Loucy (cell line): Measurements from ENCODE around the gene CLTCL1.

Experiments used
- H2AFZ ChIP-seq: fragments of 200-600 bp; sonication (generic); 2 replicates; pipeline ENCODE4 v1.6.0; 2016; ENCODE audit warnings: antibody characterized with exemption, mild to moderate bottlenecking, low read length, moderate library complexity
- H3F3A ChIP-seq: fragments of 200-600 bp; 2 replicates; pipeline ENCODE4 v1.6.0; 2016; ENCODE audit warnings: antibody characterized with exemption, low read depth, mild to moderate bottlenecking
- H3K27me3 ChIP-seq: fragments of 200-600 bp; sonication (generic); 2 replicates; pipeline ENCODE4 v1.6.1; 2014; ENCODE audit warnings: low read length, mild to moderate bottlenecking; ENCODE audit not compliant: insufficient read depth, poor library complexity, severe bottlenecking
- H3K36me3 ChIP-seq: fragments of 200-600 bp; sonication (generic); 2 replicates; pipeline ENCODE4 v1.6.1; 2016; ENCODE audit warnings: low read length; ENCODE audit not compliant: insufficient read depth
- H3K4me1 ChIP-seq: fragments of 200-600 bp; sonication (generic); 2 replicates; pipeline ENCODE4 v1.5.1; 2014; ENCODE audit warnings: low read length, mild to moderate bottlenecking; ENCODE audit not compliant: insufficient read depth, poor library complexity, severe bottlenecking
- H3K4me2 ChIP-seq: fragments of 200-600 bp; sonication (generic); 2 replicates; pipeline ENCODE4 v1.6.0; 2014; ENCODE audit warnings: antibody characterized with exemption, low read length, low read depth, mild to moderate bottlenecking; ENCODE audit not compliant: poor library complexity, severe bottlenecking
- H3K4me3 ChIP-seq: fragments of 200-600 bp; sonication (generic); 2 replicates; pipeline ENCODE4 v1.5.1; 2014; ENCODE audit warnings: low read length, mild to moderate bottlenecking, mixed read lengths; ENCODE audit not compliant: poor library complexity, severe bottlenecking
- H3K79me2 ChIP-seq: fragments of 200-600 bp; sonication (generic); 2 replicates; pipeline ENCODE4 v1.6.1; 2014; ENCODE audit warnings: low read length; ENCODE audit not compliant: insufficient read depth
- H3K9ac ChIP-seq: fragments of 200-600 bp; sonication (generic); 2 replicates; pipeline ENCODE4 v1.6.0; 2014; ENCODE audit warnings: mild to moderate bottlenecking, low read depth, low read length, moderate library complexity; ENCODE audit not compliant: poor library complexity, severe bottlenecking
- H3K9me2 ChIP-seq: fragments of 200-600 bp; sonication (generic); replicated peaks from 2 replicates; pipeline ENCODE4 v1.6.1; 2016; ENCODE audit warnings: low read depth, low read length, mixed read lengths
- H3K9me3 ChIP-seq: fragments of 200-600 bp; sonication (generic); 2 replicates; pipeline ENCODE4 v1.6.1; 2014; ENCODE audit warnings: mild to moderate bottlenecking, antibody characterized with exemption, low read length, low read depth; ENCODE audit not compliant: insufficient read depth
- H4K20me1 ChIP-seq: fragments of 200-600 bp; sonication (generic); 2 replicates; pipeline ENCODE4 v1.6.0; 2014; ENCODE audit warnings: antibody characterized with exemption, low read length, mild to moderate bottlenecking; ENCODE audit not compliant: insufficient read depth, poor library complexity, severe bottlenecking
- CTCF ChIP-seq: fragments of 200-600 bp; sonication (generic); conservative IDR thresholded peaks from 2 replicates; pipeline ENCODE4 v1.5.1; 2014; ENCODE audit warnings: mild to moderate bottlenecking, antibody characterized with exemption, low read length
- EZH2phosphoT487 ChIP-seq: fragments of 200-600 bp; IDR thresholded peaks from 2 replicates; pipeline ENCODE4 v1.6.1; 2018; ENCODE audit warnings: antibody characterized with exemption, mild to moderate bottlenecking, moderate library complexity, borderline replicate concordance

Gene CLTCL1

GRCh38 chr22:19131685-19132015 lies 159.9 kb downstream of the CLTCL1 start:
- no peaks in the 10 kb centered on the region for H3K4me1 ChIP-seq
- H3K9me3 ChIP-seq, result no peaks in the 10 kb centered on the region
- H3K4me3 ChIP-seq, result no peak overlapping the region
- peaks cover 6% of the 10 kb centered on the region; the same call in 1 of the 2 replicates for H3K36me3 ChIP-seq
- H3F3A ChIP-seq, result no peaks in the 10 kb centered on the region
- no peaks in the 10 kb centered on the region for H3K79me2 ChIP-seq
- no peak overlapping the region for H3K4me2 ChIP-seq
- TF ChIP-seq CTCF, result no peak
- TF ChIP-seq EZH2phosphoT487, result no peak
- no peak overlapping the region for H2AFZ ChIP-seq
- H3K9me2 ChIP-seq, result no peaks in the 10 kb centered on the region
- no peaks in the 10 kb centered on the region for H3K27me3 ChIP-seq
- H4K20me1 ChIP-seq, result no peaks in the 10 kb centered on the region
- no peak overlapping the region for H3K9ac ChIP-seq

GRCh38 chr22:19130959-19131684 lies 160.4 kb downstream of the CLTCL1 start, which contains the start of gene TSSK2:
TSS of gene TSSK2 (plus strand) at chr22:19131308. CDS start at chr22:19131400, 92 bp downstream.
- Histone ChIP-seq H3K4me2 (no peak within 1 kb of the TSS), H3K36me3 (peaks cover 6% of the 10 kb centered on the region; the same call in 1 of the 2 replicates), H3K4me3 (no peak within 1 kb of the TSS), H4K20me1 (no peaks in the 10 kb centered on the region), H3K9ac (no peak within 1 kb of the TSS), H3K4me1 (no peaks in the 10 kb centered on the region), H3K27me3 (no peaks in the 10 kb centered on the region), H3K79me2 (no peaks in the 10 kb centered on the region), H3K9me3 (no peaks in the 10 kb centered on the region), H2AFZ (no peak within 1 kb of the TSS), H3F3A (no peaks in the 10 kb centered on the region), H3K9me2 (no peaks in the 10 kb centered on the region)
- no peak for TF ChIP-seq EZH2phosphoT487
- TF ChIP-seq CTCF, result no peak

GRCh38 chr22:19129871-19130270 lies 161.6 kb downstream of the CLTCL1 start:
- Histone ChIP-seq H4K20me1 (no peaks in the 10 kb centered on the region), H3K36me3 (peaks cover 6% of the 10 kb centered on the region; the same call in 1 of the 2 replicates), H3F3A (no peaks in the 10 kb centered on the region), H3K4me2 (no peak overlapping the region), H3K79me2 (no peaks in the 10 kb centered on the region), H3K27me3 (no peaks in the 10 kb centered on the region), H2AFZ (no peak overlapping the region), H3K9me3 (no peaks in the 10 kb centered on the region), H3K9me2 (no peaks in the 10 kb centered on the region), H3K4me1 (no peaks in the 10 kb centered on the region), H3K9ac (no peak overlapping the region), H3K4me3 (no peak overlapping the region)
- TF ChIP-seq CTCF, result no peak
- TF ChIP-seq EZH2phosphoT487, result no peak
